ENCODE data around the gene MTFP1.
"Not testable (repeated sequence)": the region's sequence is repeated elsewhere in the genome, so short reads cannot be mapped to it uniquely, and the experiment has no call there.

GRCh38 chr22:30402766-30403104, 22.8 kb upstream of the MTFP1 start:
- not testable (repeated sequence) for TF ChIP-seq EZH2 (IDR thresholded peaks at IDR 0.05; ENCODE audit: low read length, unreplicated experiment); CTCF (conservative IDR thresholded peaks at IDR 0.05; ENCODE audit: low read depth, low read length)

All from PC-3 (cell line).